ENCODE measurements around the gene MAN2B2.

The MAN2B2 gene

DNA sequence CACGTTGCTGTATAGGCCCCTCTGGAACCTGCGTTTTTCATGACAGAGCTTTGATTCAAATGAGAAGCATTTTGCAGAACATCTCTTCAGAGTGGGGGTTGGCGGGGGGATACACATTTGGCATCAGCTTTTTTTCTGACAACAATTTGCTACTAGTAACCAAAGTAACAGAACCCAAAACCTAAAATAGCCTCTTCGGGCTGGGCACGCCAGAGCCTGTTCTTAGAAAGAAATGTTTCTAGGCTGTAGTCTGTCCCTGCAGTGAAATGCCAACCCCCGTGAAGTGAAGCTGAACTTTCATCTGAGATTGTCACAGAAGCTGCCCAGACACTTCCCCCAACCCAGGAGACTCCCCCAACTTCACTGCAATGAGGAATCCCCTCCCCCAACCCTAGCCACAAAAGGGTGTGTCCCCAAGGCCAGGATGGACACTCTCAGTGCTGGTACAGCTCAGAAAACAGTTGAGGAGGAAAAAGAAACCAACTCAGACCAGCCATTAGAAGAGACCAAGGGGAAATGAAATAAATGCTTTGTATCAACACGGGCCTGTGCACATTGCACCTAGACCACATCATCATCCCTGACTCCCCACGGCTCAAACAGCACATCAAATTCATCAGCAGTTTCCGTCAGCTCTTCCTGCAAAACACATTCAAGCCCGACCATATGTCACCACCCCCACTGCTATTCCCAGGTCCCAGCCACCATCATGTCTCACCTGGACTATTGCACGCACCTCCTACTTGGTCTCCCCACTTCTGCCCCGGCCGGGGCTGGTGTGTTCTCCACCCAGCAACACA, 8.4 kb upstream of the MAN2B2 start:
- no peak for DNase-seq (ENCODE audit: low read depth in 2 of 2, low spot score in 1 of 2)

GRCh38 chr4:6567218-6567617, 7.8 kb upstream of the MAN2B2 start:
- no peak for DNase-seq (ENCODE audit: low read depth in 2 of 2, low spot score in 1 of 2)

DNA sequence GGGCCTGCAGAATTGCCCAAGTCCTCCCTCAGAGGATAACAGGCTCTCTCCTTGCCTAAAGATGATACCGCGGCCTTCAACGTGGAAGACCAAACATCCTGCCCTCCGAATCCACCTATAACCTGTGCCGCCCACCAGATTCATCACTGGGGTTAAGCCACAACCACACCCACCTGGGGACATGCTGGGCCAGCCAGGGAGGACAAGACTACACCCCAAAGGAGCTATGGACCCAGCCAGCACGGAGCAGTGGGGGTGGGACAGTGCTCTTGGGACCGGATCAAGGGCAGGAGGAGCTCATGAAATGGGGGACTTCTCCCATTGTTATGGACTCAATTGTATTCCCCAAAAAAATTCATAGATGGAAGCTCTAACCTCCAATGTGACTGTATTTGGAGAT, 6.8 kb upstream of the MAN2B2 start:
- no peak for DNase-seq (ENCODE audit: low read depth in 2 of 2, low spot score in 1 of 2)

GRCh38 chr4:6568689-6569332, 6.2 kb upstream of the MAN2B2 start:
- DNase-seq (ENCODE audit: low read depth in 2 of 2, low spot score in 1 of 2) = no peak

DNA sequence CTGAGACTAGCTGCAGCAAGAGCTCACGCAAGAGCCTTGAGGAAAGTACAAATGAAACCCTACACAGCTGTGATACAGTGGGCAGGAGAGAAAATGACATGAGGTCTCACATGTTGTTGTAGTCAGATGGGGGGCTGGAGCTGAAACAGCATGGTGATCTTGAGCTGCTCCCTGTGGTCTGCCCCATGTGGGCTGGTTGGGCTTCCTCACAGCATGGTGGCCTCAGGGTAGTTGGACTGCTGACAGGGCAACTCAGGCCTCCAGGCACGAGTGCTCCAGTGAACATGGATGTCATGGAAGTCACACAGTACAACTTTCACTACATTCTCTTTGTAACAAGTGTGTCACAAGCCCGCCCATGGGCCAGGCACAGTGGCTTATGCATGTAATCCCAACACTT, 3.4 kb upstream of the MAN2B2 start:
- no peak for DNase-seq (ENCODE audit: low read depth in 2 of 2, low spot score in 1 of 2)

GRCh38 chr4:6573551-6573950, 1.4 kb upstream of the MAN2B2 start:
- no peak for DNase-seq (ENCODE audit: low read depth in 2 of 2, low spot score in 1 of 2)

GRCh38 chr4:6573986-6574746, 823 bp upstream of the MAN2B2 start:
- no peak for DNase-seq (ENCODE audit: low read depth in 2 of 2, low spot score in 1 of 2)

DNA sequence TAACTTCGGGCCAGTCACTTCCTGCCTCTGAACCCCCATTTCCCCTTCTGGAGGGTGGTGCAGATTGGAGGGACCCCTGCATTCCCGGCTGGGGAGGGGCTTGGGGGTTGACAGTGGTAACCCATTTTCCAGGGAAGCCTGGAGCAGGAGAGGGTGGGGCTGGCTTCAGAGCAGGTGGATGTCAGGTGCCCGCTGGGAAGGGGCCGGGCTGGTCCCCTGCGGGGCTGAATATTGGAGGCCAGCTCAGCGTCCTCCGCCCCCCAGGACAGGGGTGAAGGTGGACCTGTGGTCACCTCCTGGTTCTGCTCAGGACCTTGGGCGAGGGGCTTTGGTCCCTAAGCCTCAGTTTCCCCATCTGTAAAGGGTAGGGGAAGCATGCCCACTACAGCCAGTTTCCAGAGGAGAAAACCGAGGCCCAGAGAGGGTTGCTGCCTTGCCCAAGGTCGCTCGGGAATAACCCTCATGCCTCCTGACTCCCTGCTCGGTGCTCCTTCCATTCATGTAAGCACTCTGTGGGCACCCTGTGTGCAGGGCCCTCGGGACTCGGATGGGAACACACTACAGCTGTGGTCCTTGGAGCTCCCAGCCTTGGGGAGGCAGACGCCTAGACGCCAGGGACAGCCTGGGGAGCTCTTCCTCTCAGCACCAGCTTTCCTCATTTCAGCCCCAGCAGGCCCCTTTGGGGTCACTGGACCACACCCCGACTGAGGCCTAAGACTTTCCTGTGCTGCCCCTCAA, 683 bp downstream of the MAN2B2 start:
- no peak for DNase-seq (ENCODE audit: low read depth in 2 of 2, low spot score in 1 of 2)

- DNase-seq (ENCODE audit: low read depth in 2 of 2, low spot score in 1 of 2) = no peak
Measured at GRCh38 chr4:6576512-6576911, 1.5 kb downstream of the MAN2B2 start.

GRCh38 chr4:6576932-6577331, 1.9 kb downstream of the MAN2B2 start:
- no peak for DNase-seq (ENCODE audit: low read depth in 2 of 2, low spot score in 1 of 2)

DNA sequence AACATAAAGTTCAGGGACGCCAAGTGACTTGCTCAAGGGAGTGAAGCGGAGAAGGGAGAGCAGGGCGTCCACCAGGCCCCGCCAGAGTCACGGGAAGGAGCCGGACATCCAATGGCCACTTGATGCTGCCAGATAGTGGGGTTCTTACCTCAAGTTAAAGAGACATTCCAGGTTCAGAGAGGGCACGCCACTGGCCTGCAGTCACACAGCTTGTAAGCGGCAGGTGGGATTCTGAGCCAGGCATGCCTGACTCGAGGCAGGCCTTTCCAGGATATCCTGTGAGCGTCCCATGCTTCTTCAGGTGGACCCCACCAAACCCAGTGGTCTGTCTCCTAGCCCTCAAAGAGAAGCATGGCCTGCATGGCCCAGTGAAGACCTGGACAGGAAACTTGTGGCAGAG, 2.4 kb downstream of the MAN2B2 start:
- no peak for DNase-seq (ENCODE audit: low read depth in 2 of 2, low spot score in 1 of 2)

GRCh38 chr4:6578221-6578620, 3.2 kb downstream of the MAN2B2 start:
- no peak for DNase-seq (ENCODE audit: low read depth in 2 of 2, low spot score in 1 of 2)

DNA sequence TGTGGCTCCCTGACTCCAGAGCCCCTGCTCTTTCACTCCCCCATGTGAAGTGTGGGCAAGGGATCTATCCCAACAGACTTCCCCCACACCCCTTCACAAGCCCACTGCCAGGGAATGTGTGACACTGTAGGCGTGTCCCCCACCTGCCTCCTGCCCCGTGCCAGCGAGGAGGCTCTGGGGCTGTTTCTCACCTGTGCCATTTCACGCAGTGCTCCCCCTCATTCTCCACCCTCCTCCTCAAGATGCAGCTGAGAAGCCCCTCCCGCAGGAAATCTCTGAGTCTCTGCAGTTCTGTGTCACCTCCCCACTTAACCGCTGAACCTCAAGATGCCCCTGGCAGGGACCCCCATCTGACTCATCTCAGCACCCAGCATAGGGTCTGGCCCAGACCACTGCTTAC, 5.4 kb downstream of the MAN2B2 start:
- DNase-seq (ENCODE audit: low read depth in 2 of 2, low spot score in 1 of 2) = no peak

- no peak for DNase-seq (ENCODE audit: low read depth in 2 of 2, low spot score in 1 of 2)
Measured at GRCh38 chr4:6581566-6582121, 6.7 kb downstream of the MAN2B2 start.

- DNase-seq (ENCODE audit: low read depth in 2 of 2, low spot score in 1 of 2) = no peak
Measured at GRCh38 chr4:6582889-6583490, 8.0 kb downstream of the MAN2B2 start.

DNA sequence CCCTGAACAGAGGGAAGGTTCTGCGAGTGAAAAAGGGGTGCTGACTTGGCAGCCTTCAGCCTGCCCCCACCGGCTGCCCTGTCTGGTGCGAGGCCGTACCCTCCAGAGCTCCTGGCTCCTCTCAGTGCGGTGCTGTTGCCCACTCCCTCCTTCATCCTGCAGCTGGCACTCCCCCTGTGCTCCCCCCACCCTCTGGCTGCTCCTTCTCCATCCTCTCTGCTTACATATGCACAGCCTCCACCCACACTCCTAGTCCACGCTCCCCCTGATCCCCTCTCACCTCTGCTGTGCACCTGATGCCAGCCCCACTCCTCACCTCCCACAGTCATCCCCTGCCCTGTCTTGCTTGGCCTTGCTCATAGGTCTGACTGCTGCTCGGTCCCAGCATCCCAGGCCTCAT, 9.9 kb downstream of the MAN2B2 start:
- no peak for DNase-seq (ENCODE audit: low read depth in 2 of 2, low spot score in 1 of 2)

GRCh38 chr4:6586715-6587325, 11.8 kb downstream of the MAN2B2 start:
- DNase-seq (ENCODE audit: low read depth in 2 of 2, low spot score in 1 of 2) = no peak

DNA sequence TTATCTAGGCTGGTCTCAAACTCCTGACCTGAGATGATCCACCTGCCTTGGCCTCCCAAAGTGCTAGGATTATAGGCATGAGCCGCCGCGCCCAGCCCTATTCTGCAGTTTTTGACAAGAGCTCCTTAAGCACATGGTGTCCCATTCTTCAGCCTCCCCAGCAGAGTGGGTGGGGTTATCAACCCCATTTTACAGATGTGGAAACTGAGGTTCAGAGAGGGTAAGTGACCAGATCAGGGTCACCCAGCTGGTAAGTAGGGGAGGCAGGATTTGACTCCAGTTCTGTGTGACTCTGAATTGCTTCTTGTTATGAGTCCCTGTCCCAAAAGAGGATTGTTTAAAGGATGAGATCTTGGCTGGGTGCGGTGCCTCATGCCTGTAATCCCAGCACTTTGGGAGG, 14.5 kb downstream of the MAN2B2 start:
- DNase-seq (ENCODE audit: low read depth in 2 of 2, low spot score in 1 of 2) = no peak

GRCh38 chr4:6591313-6591712, 16.3 kb downstream of the MAN2B2 start:
- no peak for DNase-seq (ENCODE audit: low read depth in 2 of 2, low spot score in 1 of 2)

DNA sequence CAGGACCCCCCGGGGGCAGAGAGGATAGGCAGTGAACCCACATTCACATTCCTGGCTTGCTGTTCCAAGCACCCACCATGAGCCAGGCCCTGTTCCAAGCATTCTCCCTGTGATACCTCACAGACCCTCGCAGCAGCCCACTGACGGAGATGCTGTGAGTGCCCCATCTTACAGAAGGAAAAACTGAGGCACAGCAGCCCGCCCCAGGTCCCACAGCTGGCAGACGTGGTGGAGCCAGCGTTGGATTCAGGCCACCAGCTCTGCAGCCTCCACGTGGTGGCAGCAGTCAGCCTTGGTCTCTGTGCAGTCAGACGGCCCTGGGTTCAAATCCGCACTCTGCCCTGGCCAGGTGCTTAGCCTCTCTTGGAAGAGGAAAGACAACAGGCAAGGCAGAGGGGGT, 16.8 kb downstream of the MAN2B2 start:
- DNase-seq (ENCODE audit: low read depth in 2 of 2, low spot score in 1 of 2) = no peak

All from stimulated activated CD8-positive, alpha-beta memory T cell treated with anti-CD3 and anti-CD28 coated beads, Interleukin-4, amount 100 ng/mL, for 4 hours (primary cell).